A549 (cell line): ENCODE measurements around the gene SLC13A4.

Experiments
- BHLHE40 ChIP-seq: IDR thresholded peaks from 2 replicates; pipeline ENCODE4 v1.6.1; 2012; ENCODE audit warnings: low read depth, low read length, inconsistent platforms
- EHF ChIP-seq: fragments of 250-450 bp; sonication (Bioruptor Pico); IDR thresholded peaks from 2 replicates; pipeline ENCODE4 v1.5.0; 2020; ENCODE audit warnings: mild to moderate bottlenecking
- EP300 ChIP-seq, 2 experiments: fragments of >200 bp; sonication (Bioruptor Twin); formaldehyde crosslinking; IDR thresholded peaks; 2 replicates in 1 of 2; 3 replicates in 1 of 2; pipeline ENCODE4 v1.6.1; 2016 to 2017
- KDM5A ChIP-seq: fragments of 200-600 bp; sonication (generic); IDR thresholded peaks from 2 replicates; pipeline ENCODE4 v1.6.1; 2016; ENCODE audit warnings: antibody characterized with exemption, mild to moderate bottlenecking
- MAFK ChIP-seq: fragments of 450-650 bp; IDR thresholded peaks from 2 replicates; pipeline ENCODE4 v1.6.1; 2014; ENCODE audit not compliant: partially characterized antibody
- MAX ChIP-seq: IDR thresholded peaks from 2 replicates; pipeline ENCODE4 v1.6.1; 2012
- POLR2A ChIP-seq: IDR thresholded peaks from 2 replicates; pipeline ENCODE4 v1.6.1; 2012; ENCODE audit warnings: mild to moderate bottlenecking, low read length
- SMC3 ChIP-seq: fragments of >200 bp; sonication (Bioruptor Twin); formaldehyde crosslinking; IDR thresholded peaks from 3 replicates; pipeline ENCODE4 v1.6.1; 2018; ENCODE audit warnings: inconsistent platforms
- TF ChIP-seq, protein P1 (sequence below): fragments of >200 bp; sonication (Bioruptor Twin); formaldehyde crosslinking; IDR thresholded peaks from 3 replicates; pipeline ENCODE4 v1.5.1; 2016

DNA sequence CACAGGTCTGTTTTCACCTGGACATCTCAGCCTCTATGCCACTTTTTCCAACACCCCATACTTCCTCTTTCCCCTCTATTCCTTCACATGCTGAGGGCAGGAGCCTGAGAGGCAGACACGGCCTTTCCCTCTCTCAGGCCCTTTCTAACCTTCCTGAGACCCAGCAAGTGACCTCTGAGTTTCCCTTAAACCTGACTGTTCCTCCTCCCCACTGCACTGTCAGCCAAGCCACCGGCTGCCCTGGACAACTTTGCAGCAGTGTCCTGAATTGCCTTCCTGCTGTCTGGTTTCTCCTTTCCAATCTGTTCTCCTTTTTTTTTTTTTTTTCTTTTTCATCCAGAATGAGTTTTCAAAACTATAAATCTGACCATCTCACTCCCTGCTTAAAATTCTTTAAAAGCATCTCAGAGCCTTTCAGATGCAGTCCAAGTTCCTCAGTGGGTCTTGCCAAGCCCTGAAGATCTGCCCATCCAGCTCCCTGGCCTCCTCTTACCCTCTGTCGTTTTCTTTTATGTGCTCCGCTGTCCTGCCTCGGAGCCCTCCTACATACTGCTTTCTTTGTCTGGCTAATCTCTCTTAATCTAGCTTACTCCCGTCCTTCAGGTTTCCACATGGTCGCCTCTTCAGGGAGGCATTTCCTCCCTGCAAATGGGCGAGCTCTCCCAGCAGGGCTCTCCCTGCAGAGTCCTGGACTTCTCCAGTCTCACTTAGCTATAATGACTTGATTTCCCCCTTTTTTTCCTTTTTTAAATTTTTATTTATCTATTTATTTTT, 30.5 kb downstream of the SLC13A4 start:
- TF ChIP-seq SMC3 (no peak), POLR2A (no peak), EHF (no peak), MAX (no peak), EP300 (IDR thresholded peaks at IDR 0.05) (no peak), KDM5A (no peak), BHLHE40 (no peak), MAFK (no peak)
- TF ChIP-seq, protein P1, sequence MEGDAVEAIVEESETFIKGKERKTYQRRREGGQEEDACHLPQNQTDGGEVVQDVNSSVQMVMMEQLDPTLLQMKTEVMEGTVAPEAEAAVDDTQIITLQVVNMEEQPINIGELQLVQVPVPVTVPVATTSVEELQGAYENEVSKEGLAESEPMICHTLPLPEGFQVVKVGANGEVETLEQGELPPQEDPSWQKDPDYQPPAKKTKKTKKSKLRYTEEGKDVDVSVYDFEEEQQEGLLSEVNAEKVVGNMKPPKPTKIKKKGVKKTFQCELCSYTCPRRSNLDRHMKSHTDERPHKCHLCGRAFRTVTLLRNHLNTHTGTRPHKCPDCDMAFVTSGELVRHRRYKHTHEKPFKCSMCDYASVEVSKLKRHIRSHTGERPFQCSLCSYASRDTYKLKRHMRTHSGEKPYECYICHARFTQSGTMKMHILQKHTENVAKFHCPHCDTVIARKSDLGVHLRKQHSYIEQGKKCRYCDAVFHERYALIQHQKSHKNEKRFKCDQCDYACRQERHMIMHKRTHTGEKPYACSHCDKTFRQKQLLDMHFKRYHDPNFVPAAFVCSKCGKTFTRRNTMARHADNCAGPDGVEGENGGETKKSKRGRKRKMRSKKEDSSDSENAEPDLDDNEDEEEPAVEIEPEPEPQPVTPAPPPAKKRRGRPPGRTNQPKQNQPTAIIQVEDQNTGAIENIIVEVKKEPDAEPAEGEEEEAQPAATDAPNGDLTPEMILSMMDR = no peak
